HTR-8/SVneo (cell line): ENCODE results near the gene HOOK2.

Experiments
- DNase-seq: peaks from one replicate; pipeline ENCODE4 v3.0.0; 2011; ENCODE audit warnings: low spot score, mixed read lengths; ENCODE audit not compliant: insufficient read length
- FAIRE-seq: peaks from 2 replicates; lab custom pipeline; 2011; peaks lifted over from hg19 to GRCh38; lab: Jason Lieb, UNC

The HOOK2 gene

DNA sequence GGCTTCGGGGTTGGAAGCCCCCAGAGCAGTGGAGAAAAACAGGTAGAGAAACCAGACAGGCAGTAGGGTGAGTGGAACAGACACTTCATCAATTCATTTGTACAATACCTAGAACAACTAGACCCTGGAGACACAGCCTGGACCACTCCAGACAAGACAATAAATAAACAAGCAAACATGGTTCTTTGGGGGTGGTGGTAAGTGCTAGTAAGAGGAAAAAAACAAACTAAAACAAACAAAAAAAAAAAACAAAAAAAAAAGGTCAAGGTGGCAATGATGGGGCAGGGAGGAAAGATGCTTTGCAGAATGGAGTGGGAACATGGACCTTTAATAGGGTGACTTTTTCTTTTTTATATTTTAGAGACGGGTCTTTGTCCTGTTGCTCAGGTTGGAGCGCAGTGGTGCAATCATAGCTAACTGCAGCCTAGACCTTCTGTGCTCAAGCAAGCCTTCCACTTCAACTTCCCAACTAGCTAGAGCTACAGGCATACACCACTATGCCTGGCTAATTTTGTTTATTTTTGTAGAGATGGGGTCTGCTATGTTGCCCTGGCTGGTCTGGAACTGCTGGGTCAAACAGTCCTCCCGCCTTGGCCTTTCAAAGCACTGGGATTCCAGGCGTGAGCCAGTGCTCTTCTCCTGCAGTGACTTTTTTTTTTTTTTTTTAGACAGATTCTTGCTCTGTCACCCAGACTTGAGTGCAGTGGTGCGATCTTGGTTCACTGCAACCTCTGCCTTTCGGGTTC is 19.0 kb upstream of the HOOK2 start:
- FAIRE-seq: no peak
- no peak for DNase-seq

DNA sequence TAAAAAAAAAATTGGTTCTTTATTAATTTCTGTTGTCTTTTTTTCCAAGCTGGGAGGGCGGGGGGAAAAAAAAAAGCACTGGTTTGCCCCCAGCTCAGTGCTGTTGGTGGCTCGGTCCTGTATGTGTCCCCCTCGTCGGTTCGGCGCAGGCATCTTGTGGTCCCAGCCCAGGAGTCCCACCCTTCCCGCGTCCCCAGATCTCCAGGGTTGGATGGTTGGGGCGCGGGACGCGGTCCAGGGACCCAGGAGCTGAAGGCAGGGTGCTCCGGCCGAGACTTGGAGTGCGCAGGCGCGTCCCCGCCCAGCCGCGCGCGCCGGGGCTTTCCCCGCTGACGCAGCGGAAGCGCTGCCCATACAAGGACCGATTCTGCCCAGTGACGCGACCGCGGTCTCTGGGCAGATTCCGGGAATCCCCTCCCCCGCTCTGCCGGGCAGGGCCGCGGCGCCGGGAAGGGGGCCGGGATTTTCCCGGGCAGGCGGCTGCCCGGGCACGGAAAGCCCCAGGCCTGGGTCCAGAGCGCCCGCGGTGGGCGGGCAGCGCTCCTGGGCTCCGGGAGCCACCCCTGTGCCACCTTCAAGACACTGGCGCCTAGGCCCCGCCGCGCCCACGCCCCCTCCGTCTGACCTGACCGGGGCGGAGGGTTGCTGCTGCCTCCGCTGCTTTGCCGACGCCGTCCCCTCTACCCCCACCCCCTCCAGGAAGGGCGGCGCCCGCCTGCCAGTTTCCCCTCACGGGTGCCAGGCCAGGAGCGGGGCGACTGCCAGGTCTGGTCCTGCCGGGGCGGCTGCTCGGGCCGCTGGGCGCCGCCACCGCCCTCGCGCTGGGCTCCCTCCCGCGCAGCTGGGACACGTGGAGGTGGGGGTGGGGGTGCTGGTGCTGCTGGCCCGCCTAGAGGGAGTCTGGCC is 18.2 kb upstream of the HOOK2 start:
- DNase-seq (peak; percentile 95), FAIRE-seq (peak; percentile 74)

DNA sequence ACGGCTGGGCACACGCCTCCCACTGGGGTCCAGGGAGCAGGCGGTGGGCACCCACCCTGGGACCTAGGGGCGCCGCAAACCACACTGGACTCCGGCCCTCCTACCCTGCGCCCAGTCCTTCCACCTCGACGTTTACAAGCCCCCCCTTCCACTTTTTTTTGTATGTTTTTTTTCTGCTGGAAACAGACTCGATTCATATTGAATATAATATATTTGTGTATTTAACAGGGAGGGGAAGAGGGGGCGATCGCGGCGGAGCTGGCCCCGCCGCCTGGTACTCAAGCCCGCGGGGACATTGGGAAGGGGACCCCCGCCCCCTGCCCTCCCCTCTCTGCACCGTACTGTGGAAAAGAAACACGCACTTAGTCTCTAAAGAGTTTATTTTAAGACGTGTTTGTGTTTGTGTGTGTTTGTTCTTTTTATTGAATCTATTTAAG is 17.5 kb upstream of the HOOK2 start:
- FAIRE-seq (no peak), DNase-seq (no peak)

DNA sequence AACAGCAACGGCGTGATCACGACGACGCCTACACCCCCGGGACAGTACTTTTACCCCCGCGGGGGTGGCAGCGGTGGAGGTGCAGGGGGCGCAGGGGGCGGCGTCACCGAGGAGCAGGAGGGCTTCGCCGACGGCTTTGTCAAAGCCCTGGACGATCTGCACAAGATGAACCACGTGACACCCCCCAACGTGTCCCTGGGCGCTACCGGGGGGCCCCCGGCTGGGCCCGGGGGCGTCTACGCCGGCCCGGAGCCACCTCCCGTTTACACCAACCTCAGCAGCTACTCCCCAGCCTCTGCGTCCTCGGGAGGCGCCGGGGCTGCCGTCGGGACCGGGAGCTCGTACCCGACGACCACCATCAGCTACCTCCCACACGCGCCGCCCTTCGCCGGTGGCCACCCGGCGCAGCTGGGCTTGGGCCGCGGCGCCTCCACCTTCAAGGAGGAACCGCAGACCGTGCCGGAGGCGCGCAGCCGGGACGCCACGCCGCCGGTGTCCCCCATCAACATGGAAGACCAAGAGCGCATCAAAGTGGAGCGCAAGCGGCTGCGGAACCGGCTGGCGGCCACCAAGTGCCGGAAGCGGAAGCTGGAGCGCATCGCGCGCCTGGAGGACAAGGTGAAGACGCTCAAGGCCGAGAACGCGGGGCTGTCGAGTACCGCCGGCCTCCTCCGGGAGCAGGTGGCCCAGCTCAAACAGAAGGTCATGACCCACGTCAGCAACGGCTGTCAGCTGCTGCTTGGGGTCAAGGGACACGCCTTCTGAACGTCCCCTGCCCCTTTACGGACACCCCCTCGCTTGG is 16.9 kb upstream of the HOOK2 start:
- DNase-seq: no peak
- FAIRE-seq: peak; percentile 46

DNA sequence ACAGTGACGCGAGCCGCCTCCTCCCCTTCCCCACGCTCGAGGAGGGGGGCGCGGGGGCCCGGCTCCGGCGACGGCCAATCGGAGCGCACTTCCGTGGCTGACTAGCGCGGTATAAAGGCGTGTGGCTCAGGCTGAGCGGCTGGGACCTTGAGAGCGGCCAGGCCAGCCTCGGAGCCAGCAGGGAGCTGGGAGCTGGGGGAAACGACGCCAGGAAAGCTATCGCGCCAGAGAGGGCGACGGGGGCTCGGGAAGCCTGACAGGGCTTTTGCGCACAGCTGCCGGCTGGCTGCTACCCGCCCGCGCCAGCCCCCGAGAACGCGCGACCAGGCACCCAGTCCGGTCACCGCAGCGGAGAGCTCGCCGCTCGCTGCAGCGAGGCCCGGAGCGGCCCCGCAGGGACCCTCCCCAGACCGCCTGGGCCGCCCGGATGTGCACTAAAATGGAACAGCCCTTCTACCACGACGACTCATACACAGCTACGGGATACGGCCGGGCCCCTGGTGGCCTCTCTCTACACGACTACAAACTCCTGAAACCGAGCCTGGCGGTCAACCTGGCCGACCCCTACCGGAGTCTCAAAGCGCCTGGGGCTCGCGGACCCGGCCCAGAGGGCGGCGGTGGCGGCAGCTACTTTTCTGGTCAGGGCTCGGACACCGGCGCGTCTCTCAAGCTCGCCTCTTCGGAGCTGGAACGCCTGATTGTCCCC is 16.1 kb upstream of the HOOK2 start, which contains the start of gene JUNB:
Gene JUNB (plus strand): TSS at position 142 of the 706 bp plus-strand sequence. CDS start 286 bp downstream, at position 428.
- DNase-seq (peak; percentile 88), FAIRE-seq (peak; percentile 92)

DNA sequence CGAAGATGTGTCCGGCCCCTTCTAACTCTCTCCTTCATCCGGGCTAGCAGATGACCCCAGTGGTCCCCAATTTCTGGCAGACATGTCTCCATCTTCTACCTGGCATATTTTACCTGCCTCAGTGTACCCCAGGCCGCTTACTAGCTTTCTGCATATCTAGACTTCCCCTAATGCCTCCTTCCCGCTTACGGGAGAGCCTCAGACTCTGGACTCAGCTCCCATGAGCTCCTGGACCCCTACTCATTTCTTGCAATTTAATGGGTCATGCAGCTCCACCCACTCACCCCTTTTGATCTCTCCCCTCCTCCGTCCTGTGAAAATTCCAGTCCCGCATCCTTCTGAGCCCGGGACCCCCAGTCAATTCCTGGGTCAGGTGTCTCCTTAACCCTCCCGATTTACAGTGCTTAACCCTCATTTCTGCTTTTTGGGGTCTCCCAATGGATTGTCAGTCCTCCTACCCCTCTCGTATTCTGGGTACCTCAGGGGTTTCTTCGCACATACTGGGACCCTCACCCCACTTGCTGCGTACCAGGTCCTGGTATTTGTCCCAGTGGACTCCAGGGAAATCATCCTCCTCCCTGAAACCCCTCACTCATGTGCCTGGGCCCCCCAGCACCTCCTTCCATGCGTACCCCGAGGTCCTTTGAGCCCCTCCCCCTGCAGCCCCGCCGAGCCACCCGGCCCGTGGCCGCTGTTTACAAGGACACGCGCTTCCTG is 15.4 kb upstream of the HOOK2 start:
- DNase-seq (no peak), FAIRE-seq (no peak)

DNA sequence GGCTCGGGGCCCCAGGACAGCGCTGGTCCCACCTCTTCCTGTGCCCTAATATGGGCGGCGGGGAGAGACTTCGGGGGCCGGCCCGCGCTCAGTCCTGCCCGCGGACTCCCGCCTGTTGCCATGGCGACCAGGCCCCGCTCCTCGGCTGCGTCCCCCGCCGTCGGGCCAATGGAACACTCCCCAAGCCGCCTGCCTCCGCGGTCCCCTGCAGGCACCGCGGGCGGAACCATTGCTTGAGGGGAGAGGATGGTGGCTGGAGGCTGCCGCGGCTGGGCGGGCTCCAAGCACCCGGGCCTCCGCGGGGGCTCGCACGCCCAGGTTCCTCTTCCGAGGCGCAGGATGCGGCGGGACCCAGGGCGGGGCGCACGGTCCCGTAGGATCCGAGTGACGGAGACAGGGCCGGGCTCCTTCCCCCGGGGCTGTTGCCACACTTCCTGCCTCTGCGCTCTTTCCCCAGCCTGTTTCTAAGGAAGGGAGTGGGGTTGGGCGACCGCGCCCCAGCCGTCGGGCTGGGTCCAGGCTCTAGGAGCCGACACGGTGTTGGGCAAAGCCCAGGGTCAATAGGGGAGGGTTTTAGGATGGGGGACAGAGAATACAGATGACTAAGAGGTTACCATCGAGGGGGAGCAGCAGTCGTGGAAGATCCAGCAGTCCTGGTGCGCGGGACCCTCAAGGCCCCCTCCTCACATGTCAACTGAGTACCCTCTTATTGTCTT is 14.7 kb upstream of the HOOK2 start:
- DNase-seq (peak; percentile 91), FAIRE-seq (no peak)

DNA sequence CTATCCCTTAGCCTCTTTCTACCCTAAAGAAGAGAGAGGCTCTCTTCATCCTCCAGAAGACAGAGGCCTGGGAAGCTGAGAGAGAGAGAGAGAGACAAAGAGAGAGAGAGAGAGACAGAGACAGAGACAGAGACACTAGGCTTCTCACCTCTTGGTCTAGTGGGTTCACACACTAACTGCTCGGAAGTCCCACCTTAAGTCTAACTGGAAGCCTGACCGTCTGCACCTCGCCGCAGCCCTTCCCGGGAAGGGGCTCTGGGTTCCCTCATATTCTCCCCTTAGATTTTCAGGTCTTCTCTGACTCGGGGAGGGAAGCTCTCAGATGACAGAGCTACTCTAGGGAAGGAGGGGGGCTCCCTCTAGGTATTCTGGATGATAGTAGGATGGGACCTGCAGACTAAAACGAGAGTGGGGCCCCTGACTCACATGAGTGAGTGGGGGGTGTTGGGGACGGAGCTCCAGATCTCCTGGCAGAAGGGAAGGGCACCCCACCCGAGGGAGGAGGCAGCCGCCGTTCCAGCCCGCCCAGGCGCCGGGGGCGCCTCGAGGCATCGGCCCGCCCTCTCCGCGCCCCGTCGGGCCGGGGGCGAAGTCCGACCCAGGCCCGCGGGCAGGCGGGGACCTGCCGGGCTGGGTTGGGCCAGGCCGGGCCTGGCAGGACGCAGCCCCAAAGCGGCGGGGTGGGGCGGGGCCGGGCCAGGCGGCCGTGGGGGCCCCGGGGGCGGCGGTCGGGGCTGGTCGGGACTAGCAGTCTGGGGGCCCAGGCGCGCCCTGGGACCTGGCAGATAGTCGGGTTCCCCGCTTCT is 13.9 kb upstream of the HOOK2 start:
- FAIRE-seq: no peak
- no peak for DNase-seq

DNA sequence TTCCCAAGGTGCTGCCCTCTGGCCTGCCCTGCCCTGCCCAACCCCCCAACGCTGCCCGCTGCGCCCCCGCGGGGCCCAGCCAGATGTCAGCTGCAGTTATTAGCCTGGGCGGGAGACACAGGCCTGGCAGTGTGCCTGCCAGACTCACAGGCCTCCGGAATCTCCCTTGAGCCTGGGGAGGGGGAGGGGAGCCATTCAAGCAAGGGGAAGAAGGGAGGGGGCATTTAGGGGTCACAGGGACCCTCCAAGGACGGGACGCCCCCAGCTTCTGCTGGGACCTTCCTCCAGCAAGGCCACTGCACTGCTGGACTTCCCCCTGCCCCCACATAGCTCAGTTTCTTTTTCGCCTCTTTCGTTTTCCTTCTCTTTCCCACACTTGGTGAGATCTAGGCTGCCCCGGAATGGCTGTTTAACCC is 13.3 kb upstream of the HOOK2 start:
- no peak for DNase-seq
- FAIRE-seq: peak; percentile 16

DNA sequence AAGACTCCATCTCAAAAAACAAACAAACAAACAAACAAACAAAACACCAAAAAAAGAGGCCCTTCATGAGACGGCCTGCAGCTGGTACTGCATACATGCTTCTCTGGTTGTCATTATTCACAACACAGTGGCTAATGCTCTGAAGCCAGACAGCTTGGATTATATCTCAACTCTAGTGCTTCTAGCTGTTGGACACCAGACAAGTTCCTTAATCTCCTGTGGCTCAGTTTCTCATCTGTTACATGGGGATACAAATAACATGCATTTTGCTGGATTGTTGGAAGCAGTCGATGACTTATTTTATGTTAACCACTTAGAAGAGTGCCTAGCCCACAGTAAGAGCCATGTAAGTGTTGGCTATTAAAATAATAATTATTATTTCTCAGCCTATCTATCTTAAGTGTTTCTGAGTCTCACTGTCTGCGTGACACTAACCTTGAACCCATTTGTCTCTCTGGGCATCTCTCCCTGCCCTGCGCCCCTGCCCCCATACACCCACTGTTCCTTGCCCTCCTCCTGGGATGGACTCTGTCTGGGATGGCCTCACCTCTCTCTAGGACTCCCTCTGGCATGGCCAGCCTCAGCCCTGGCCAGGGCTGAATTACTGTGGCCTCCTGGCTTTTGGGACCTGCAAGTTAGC is 12.8 kb upstream of the HOOK2 start:
- FAIRE-seq: no peak
- DNase-seq: no peak

DNA sequence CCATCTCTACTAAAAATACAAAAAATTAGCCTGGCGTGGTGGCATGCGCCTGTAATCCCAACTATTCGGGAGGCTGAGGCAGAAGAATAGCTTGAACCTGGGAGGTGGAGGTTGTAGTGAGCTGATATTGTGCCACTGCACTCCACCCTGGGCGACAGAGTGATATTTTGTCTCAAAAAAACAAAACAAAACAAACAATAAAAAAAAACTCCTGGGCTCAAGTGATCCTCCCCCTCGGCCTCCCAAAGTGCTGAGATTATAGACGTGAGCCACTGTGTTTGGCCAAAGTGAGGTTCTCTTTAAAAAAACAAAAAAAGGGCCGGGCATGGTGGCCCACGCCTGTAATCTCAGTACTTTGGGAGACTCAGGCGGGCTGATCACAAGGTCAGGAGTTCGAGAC is 12.1 kb upstream of the HOOK2 start:
- no peak for FAIRE-seq
- DNase-seq: no peak

DNA sequence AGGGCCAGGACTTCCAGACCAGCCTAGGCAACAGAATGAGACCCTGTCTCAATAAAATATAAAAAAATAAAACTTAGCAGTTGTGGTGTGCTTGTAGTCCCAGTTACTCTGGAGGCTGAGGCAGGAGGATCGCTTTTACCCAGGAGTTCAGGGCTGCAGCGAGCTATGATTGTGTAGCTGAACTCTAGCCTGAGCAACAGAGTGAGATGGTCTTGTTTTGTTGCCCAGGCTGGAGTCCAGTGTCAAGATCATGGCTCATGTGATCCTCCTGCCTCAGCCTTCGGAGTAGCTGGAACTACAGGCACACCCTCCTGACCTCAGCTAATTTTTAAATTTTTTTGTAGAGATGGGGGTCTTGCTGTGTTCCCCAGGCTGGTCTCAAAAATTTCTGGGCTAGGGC is 11.6 kb upstream of the HOOK2 start:
- DNase-seq: no peak

DNA sequence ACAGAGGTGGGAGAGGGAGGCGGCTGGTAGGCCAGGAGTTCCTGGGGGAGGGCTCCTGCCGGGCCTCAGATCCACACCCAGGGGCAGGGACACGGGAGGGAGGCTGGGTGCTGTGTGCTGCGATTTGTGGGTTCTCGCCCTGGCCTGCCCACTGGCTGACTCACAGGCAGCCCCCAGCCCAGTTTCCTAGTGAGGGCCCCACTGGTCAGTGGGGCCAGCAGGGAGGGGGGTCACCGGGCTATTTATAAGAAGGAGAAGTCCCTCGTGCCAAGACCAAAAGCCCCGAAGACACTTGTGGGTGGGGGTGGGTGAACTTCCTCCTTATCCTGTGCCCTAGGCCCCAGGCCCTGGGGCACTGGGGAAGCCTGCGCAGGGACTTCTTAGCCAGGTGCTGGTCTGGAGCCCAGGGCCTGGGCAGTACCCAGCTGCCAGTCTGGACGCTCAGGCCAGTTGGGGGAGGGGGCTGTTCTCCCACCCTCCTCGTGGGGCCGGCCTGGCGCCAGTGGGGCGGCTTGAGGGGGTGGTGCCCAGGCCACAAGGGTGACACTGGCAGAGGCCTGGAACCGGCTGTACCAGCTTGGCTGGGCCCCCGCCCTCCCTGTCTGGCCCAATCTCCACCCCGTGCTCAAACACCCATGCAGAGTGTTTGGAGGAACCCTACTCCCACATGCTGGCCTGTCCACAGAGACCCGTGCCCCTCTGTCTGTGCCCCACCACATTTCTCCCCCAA is 11.0 kb upstream of the HOOK2 start:
- FAIRE-seq: no peak
- no peak for DNase-seq

More for the DNA sequence above, 11.6 kb upstream of the HOOK2 start:
- FAIRE-seq: no peak

DNA sequence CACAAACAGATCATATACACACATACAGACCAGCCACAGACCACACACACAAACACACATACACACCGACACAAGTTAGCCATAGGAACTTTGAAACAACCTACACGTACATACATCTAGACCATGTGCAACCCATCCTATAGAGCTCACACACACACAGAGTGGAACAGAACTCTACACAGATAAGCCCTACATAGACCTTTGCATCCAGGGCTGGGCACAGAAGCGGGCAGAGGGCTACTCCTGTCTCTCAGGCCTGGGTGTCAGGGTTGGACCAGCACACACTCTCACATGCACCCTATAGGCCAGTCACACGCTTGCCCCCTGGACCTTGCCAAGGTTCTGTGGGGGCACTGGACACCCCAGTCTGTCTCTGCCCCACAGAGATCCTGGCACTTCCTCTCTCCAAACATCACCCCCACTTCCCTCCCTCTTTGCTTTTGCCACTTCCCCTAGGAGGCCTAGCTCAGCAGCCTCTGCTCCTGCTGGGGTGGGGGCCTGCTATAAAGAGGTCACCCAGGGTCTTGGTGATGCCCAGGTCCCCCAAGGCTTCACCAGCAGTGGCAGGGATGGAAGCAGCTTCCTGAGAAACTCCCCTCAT is 10.2 kb upstream of the HOOK2 start:
- no peak for FAIRE-seq
- no peak for DNase-seq

DNA sequence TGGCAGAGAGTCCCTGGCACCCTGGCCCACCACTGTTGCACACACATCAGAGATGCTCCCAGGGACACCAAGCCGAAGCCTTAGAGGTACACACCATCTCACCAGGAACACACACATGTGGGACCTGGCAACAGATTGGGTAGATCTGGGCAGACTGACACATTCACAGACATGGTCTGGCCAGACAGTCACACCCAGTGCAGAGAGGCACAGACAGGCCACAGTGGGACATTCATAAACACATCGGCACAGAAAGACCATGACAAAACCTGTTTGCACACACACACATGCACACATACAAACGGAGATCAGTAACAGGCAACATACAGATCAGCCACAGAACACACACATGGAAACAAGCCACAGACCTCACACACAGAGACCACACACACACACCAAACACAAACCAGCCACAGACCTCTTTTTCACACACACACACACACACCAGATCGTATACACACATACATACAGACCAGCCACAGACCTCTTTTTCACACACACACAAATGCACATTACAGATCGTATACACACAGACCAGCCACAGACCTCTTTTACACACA is 9.6 kb upstream of the HOOK2 start:
- FAIRE-seq (no peak), DNase-seq (no peak)

DNA sequence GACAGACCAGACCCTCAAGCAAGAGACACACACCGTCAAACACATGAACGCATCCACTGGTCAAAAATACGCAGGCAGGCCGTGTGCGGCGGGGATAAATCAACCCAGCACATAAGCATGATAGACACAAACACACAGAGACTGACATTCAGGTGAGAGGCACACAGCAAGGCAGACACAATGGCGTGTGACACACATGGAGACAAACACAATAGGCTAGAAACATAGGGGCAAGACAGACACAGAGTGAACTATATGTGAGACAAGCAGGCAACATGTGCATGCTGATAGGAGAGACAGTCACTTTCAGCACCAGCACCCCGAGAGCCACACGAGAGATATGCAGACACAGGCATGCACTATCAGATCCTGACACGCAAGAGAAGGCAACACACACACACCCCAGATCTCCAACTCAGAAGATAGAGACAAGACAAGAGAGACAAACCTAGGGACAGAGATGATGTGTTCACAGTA is 9.1 kb upstream of the HOOK2 start:
- FAIRE-seq (peak; percentile 54), DNase-seq (no peak)
